GM12878 (cell line): Measurements from ENCODE around the gene AZU1. TPM values are rescaled to one million over a fixed set of nuclear protein-coding genes. Genes with fewer than 3 reads are reported as not detected.

Experiments
- ATAC-seq: fragments of 200-7000 bp; cut with Tn5 transposase; 3 replicates; pipeline ENCODE4 v1.9.1; 2020; ENCODE audit warnings: mild to moderate bottlenecking, moderate library complexity
- BruUV-seq: library from RNA; stranded (reverse); fragments of 400-500 nt; replicated peaks from 2 replicates; lab custom pipeline; 2021; lab: Mats Ljungman, UMichigan
- CTCF ChIA-PET: fragments of 300-600 bp; sonication (Branson Sonifier 250); formaldehyde crosslinking; extraction: SDS; loops from one replicate; lab custom pipeline; 2021; ENCODE audit warnings: inconsistent platforms; lab: Yijun Ruan, JAX
- POLR2A ChIA-PET: fragments of 350-600 bp; formaldehyde crosslinking; extraction: SDS; loops from one replicate; lab custom pipeline; 2021; ENCODE audit warnings: inconsistent platforms; lab: Charles Lee
- RAD21 ChIA-PET: fragments of 300-600 bp; sonication (Branson Sonifier 250); formaldehyde crosslinking; loops from one replicate; lab custom pipeline; 2023; ENCODE audit warnings: antibody characterized with exemption; ENCODE audit not compliant: unreplicated experiment; lab: Charles Lee
- SMC1A ChIA-PET: fragments of 300-600 bp; sonication (Branson Sonifier 250); formaldehyde crosslinking; loops from one replicate; lab custom pipeline; 2023; ENCODE audit not compliant: unreplicated experiment, uncharacterized antibody; lab: Charles Lee
- DNase-seq: peaks from one replicate; pipeline ENCODE4 v3.0.0-alpha.2; 2011; ENCODE audit warnings: low read depth, low spot score
- FAIRE-seq: peaks from 3 replicates; lab custom pipeline; 2011; peaks lifted over from hg19 to GRCh38; lab: Jason Lieb, UNC
- H2AFZ ChIP-seq: 2 replicates; pipeline ENCODE4 v1.6.0; 2011; ENCODE audit warnings: low read depth, low read length, control low read depth; ENCODE audit not compliant: control insufficient read depth
- H3K27ac ChIP-seq: 2 replicates; pipeline ENCODE4 v1.5.1; 2011; ENCODE audit warnings: control low read depth; ENCODE audit not compliant: control insufficient read depth, insufficient read depth
- H3K27me3 ChIP-seq, 2 experiments: replicated peaks in 1 of 2; 2 replicates each; pipeline versions ENCODE4 v1.6.0 to v1.6.1; 2011; ENCODE audit warnings: low read length in 1 of 2; ENCODE audit not compliant: control insufficient read depth in 2 of 2, insufficient read depth in 2 of 2
- H3K36me3 ChIP-seq, 2 experiments: 2 replicates each; pipeline ENCODE4 v1.5.1; 2011; ENCODE audit warnings: low read length in 1 of 2; ENCODE audit not compliant: control insufficient read depth in 2 of 2, insufficient read depth in 2 of 2
- H3K4me1 ChIP-seq: 2 replicates; pipeline ENCODE4 v1.6.1; 2011; ENCODE audit warnings: mild to moderate bottlenecking, low read length, moderate library complexity, mixed read lengths; ENCODE audit not compliant: control insufficient read depth, insufficient read depth
- H3K4me2 ChIP-seq: 2 replicates; pipeline ENCODE4 v1.6.0; 2011; ENCODE audit warnings: control low read depth; ENCODE audit not compliant: control insufficient read depth, insufficient read depth
- H3K4me3 ChIP-seq: fragments of 200-600 bp; sonication (generic); 2 replicates; pipeline ENCODE4 v1.5.1; 2016
- H3K79me2 ChIP-seq: 2 replicates; pipeline ENCODE4 v1.6.0; 2011; ENCODE audit warnings: low read length; ENCODE audit not compliant: control insufficient read depth, insufficient read depth
- H3K9ac ChIP-seq: 2 replicates; pipeline ENCODE4 v1.8.0; 2011; ENCODE audit warnings: low read length, control low read depth, mixed read lengths; ENCODE audit not compliant: control insufficient read depth, insufficient read depth
- H3K9me3 ChIP-seq: replicated peaks from 3 replicates; pipeline ENCODE4 v1.5.1; 2011; ENCODE audit warnings: mild to moderate bottlenecking, low read length; ENCODE audit not compliant: control insufficient read depth, insufficient read depth
- H4K20me1 ChIP-seq: 2 replicates; pipeline ENCODE4 v1.6.0; 2011; ENCODE audit not compliant: control insufficient read depth, insufficient read depth
- BCL11A ChIP-seq: IDR thresholded peaks from 2 replicates; pipeline ENCODE4 v1.6.1; 2011; ENCODE audit warnings: low read depth, low read length
- GATAD2B ChIP-seq: fragments of 450-650 bp; conservative IDR thresholded peaks from 2 replicates; pipeline ENCODE4 v1.6.1; 2017; ENCODE audit warnings: low read depth, mild to moderate bottlenecking, moderate library complexity
- MYB ChIP-seq: fragments of 150-350 bp; IDR thresholded peaks from 2 replicates; pipeline ENCODE4 v1.6.1; 2014; ENCODE audit warnings: mild to moderate bottlenecking, low read depth, low read length, borderline replicate concordance
- NFYB ChIP-seq: IDR thresholded peaks from 2 replicates; pipeline ENCODE4 v1.6.1; 2011; ENCODE audit warnings: low read depth, mild to moderate bottlenecking, low read length, improper control_type of control experiment, moderate library complexity; ENCODE audit not compliant: insufficient read depth
- PAX8 ChIP-seq: fragments of 450-650 bp; IDR thresholded peaks from 2 replicates; pipeline ENCODE4 v1.6.1; 2017; ENCODE audit warnings: mild to moderate bottlenecking, moderate library complexity
- RCOR1 ChIP-seq: conservative IDR thresholded peaks from 2 replicates; pipeline ENCODE4 v1.6.1; 2012; ENCODE audit warnings: low read depth, low read length, improper control_type of control experiment
- RFX5 ChIP-seq: IDR thresholded peaks from 2 replicates; pipeline ENCODE4 v1.6.1; 2011; ENCODE audit warnings: low read depth, low read length, improper control_type of control experiment
- YY1 ChIP-seq: IDR thresholded peaks from 2 replicates; pipeline ENCODE4 v1.6.1; 2011; ENCODE audit warnings: low read depth, mild to moderate bottlenecking, low read length
- ZNF217 ChIP-seq: fragments of 450-650 bp; IDR thresholded peaks from 2 replicates; pipeline ENCODE4 v1.6.1; 2017; ENCODE audit warnings: antibody characterized with exemption, mild to moderate bottlenecking
- WGBS: methylation state at CpG from one replicate; pipeline ENCODE4 v1.1.6; 2016; ENCODE audit warnings: low lambda C conversion rate; ENCODE audit not compliant: insufficient replicate concordance, insufficient coverage; ENCODE audit errors: missing lambda C conversion rate; 5-methylcytosine and 5-hydroxymethylcytosine counted together
- in situ Hi-C: fragments of 300-500 bp; cut with MboI; formaldehyde crosslinking; loops from 9 replicates; pipeline ENCODE4 v1.14.3; 2018; ENCODE audit warnings: mixed read lengths
- intact Hi-C: fragments of 100-400 bp; cut with micrococcal nuclease; formaldehyde crosslinking; loops from one replicate; pipeline ENCODE4 v1.14.2; 2022; ENCODE audit not compliant: unreplicated experiment
- polyA plus RNA-seq, 11 experiments: library from polyadenylated mRNA; depleted of rRNA in 4 of 11; unstranded in 6 of 11; stranded (reverse) in 5 of 11; fragments of >200 nt; fragmentation: Nextera tagmentation in 4 of 11; fragmentation: Illumina TruSeq in 1 of 11; extraction: Ambion mirVana in 4 of 11; extraction: Trizol in 1 of 11; gene quantifications; 1 replicate in 1 of 11; 2 replicates in 10 of 11; pipeline versions ENCODE4 v1.2.1 to v1.2.3, GENCODE V29; 2011 to 2016; ENCODE audit warnings: inconsistent platforms in 2 of 11, missing spikeins in 2 of 11, low read depth in 1 of 11
- total RNA-seq, 4 experiments: library from RNA; depleted of rRNA in 3 of 4; stranded (reverse); fragments of >200 nt in 3 of 4; fragmentation: Illumina TruSeq in 1 of 4; extraction: Trizol in 1 of 4; gene quantifications; 2 replicates each; pipeline versions ENCODE4 v1.2.1 to v1.2.3, GENCODE V29; 2013 to 2021
- TF ChIP-seq, protein P1 (sequence below): fragments of 450-650 bp; IDR thresholded peaks from 2 replicates; pipeline ENCODE4 v1.6.1; 2016; ENCODE audit warnings: mild to moderate bottlenecking
- TF ChIP-seq, protein P2 (sequence below): IDR thresholded peaks from 2 replicates; pipeline ENCODE4 v1.6.1; 2011; ENCODE audit warnings: low read depth, mild to moderate bottlenecking, low read length, moderate library complexity, borderline replicate concordance; ENCODE audit errors: extremely low read depth
- TF ChIP-seq, protein P3 (sequence below): IDR thresholded peaks from 2 replicates; pipeline ENCODE4 v1.6.1; 2011; ENCODE audit warnings: low read depth, low read length, improper control_type of control experiment, borderline replicate concordance

AZU1 gene
- total and polyA plus RNA-seq, 10 of the 15 experiments (the other 5 are each of a cell fraction or from before 2014, with no cell fraction given) = not detected

DNA sequence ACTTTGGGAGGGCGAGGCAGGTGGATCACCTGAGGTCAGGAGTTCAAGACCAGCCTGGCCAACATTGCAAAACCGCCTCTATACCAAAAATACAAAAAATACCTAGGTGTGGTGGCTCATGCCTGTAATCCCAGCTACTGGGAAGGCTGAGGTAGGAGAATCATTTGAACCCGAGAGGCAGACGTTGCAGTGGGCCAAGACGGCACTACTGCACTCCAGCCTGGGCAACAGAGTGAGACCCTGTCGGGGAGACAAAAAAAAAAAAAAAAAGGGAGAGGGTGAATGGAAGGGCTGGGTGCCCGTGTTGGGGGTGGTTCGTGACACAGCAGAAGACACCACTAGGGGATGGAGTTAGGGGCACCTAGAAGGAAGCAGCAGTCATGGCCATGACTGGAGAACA lies 42.7 kb downstream of the AZU1 start:
- TF ChIP-seq YY1 = no peak
- TF ChIP-seq RFX5 = no peak
- TF ChIP-seq, protein P1, sequence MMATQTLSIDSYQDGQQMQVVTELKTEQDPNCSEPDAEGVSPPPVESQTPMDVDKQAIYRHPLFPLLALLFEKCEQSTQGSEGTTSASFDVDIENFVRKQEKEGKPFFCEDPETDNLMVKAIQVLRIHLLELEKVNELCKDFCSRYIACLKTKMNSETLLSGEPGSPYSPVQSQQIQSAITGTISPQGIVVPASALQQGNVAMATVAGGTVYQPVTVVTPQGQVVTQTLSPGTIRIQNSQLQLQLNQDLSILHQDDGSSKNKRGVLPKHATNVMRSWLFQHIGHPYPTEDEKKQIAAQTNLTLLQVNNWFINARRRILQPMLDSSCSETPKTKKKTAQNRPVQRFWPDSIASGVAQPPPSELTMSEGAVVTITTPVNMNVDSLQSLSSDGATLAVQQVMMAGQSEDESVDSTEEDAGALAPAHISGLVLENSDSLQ = no peak
- TF ChIP-seq MYB = no peak
- no peak for TF ChIP-seq ZNF217
- TF ChIP-seq, protein P2, sequence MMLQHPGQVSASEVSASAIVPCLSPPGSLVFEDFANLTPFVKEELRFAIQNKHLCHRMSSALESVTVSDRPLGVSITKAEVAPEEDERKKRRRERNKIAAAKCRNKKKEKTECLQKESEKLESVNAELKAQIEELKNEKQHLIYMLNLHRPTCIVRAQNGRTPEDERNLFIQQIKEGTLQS = no peak
- TF ChIP-seq RCOR1 = no peak
- TF ChIP-seq PAX8 = no peak
- TF ChIP-seq, protein P3, sequence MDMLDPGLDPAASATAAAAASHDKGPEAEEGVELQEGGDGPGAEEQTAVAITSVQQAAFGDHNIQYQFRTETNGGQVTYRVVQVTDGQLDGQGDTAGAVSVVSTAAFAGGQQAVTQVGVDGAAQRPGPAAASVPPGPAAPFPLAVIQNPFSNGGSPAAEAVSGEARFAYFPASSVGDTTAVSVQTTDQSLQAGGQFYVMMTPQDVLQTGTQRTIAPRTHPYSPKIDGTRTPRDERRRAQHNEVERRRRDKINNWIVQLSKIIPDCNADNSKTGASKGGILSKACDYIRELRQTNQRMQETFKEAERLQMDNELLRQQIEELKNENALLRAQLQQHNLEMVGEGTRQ = no peak
- TF ChIP-seq BCL11A = no peak
- TF ChIP-seq GATAD2B = no peak
- TF ChIP-seq NFYB = no peak
- H3K4me2 ChIP-seq = no peak overlapping the region

More for the DNA sequence above, 42.7 kb downstream of the AZU1 start:
- Histone ChIP-seq H2AFZ (no peak overlapping the region), H3K9ac (no peak overlapping the region), H3K27me3 (no peaks in the 10 kb centered on the region), H3K36me3 (no peaks in the 10 kb centered on the region; a peak in 1 of 4 replicates), H3K4me3 (no peak overlapping the region), H4K20me1 (no peaks in the 10 kb centered on the region), H3K9me3 (no peaks in the 10 kb centered on the region), H3K4me1 (no peaks in the 10 kb centered on the region), H3K27ac (no peak overlapping the region), H3K79me2 (no peaks in the 10 kb centered on the region)
- ATAC-seq (no peak), DNase-seq (no peak), FAIRE-seq (no peak)
- ChIA-PET SMC1A (no interaction called here), RAD21 (no interaction called here), CTCF (interaction anchor here (0.7 kb wide), 1 partner anchor 65 kb away, joined by 3 read pairs; no protein-coding TSS in a partner anchor), POLR2A (no interaction called here)
- BruUV-seq = no TSS peak
- in situ Hi-C loops (no loop called here), intact Hi-C loops (no loop called here)
- WGBS = 97% methylated on average over 7 of the region's 8 CpGs
